ENCODE measurements around the gene BCAR3.

DNA sequence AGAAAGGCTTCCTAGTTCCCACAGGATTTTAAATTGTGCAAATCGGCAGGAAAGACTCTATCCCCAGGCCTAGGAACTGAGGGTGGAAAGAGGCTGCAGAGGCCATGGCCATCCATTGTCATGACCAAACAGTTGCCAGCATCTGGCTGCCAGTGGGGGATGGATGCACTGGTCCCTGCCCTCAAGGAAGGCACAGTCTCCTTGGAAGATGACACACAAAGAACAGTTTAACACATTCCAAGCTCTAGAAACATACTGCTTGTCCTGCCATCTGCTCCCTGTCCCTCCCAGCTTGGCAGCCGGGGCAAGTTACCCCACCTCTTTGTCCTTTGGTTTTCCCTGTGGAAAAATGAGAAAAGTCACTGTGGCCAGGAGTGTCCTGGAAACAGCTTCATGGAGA is 83.2 kb downstream of the BCAR3 start:
- TF ChIP-seq EP300 (IDR thresholded peaks at IDR 0.05), result no peak
- TF ChIP-seq, protein P1, sequence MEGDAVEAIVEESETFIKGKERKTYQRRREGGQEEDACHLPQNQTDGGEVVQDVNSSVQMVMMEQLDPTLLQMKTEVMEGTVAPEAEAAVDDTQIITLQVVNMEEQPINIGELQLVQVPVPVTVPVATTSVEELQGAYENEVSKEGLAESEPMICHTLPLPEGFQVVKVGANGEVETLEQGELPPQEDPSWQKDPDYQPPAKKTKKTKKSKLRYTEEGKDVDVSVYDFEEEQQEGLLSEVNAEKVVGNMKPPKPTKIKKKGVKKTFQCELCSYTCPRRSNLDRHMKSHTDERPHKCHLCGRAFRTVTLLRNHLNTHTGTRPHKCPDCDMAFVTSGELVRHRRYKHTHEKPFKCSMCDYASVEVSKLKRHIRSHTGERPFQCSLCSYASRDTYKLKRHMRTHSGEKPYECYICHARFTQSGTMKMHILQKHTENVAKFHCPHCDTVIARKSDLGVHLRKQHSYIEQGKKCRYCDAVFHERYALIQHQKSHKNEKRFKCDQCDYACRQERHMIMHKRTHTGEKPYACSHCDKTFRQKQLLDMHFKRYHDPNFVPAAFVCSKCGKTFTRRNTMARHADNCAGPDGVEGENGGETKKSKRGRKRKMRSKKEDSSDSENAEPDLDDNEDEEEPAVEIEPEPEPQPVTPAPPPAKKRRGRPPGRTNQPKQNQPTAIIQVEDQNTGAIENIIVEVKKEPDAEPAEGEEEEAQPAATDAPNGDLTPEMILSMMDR (IDR thresholded peaks at IDR 0.05), result no peak
- no peak for TF ChIP-seq POLR2AphosphoS5 (IDR thresholded peaks at IDR 0.05)
